Activated T-cell treated with anti-CD3 and anti-CD28 coated beads for 4 hours (primary cell): ENCODE data around the gene CCER1.

Source experiments
- DNase-seq: peaks from one replicate; pipeline ENCODE4 v3.0.0-alpha.2; 2020

The CCER1 gene

GRCh38 chr12:90916516-90916915 is 38.5 kb downstream of the CCER1 start:
- DNase-seq = no peak

GRCh38 chr12:90915353-90915752 is 39.6 kb downstream of the CCER1 start:
- DNase-seq = no peak

- no peak for DNase-seq
These were observed 44.0 kb downstream of the CCER1 start for GRCh38 chr12:90910958-90911357.

GRCh38 chr12:90909069-90909770 is 45.8 kb downstream of the CCER1 start:
- DNase-seq = no peak

- no peak for DNase-seq
These were observed 46.5 kb downstream of the CCER1 start for GRCh38 chr12:90908465-90908864.

GRCh38 chr12:90905691-90906370 is 49.1 kb downstream of the CCER1 start:
- DNase-seq = no peak

- no peak for DNase-seq
These were observed 52.4 kb downstream of the CCER1 start for GRCh38 chr12:90902596-90902995.
